KOPT-K1 (cell line): ENCODE measurements around the gene CLDN8.

ENCODE experiments used
- H3K27ac ChIP-seq: fragments of 200-600 bp; sonication (generic); 2 replicates; pipeline ENCODE4 v1.5.1; 2016; ENCODE audit warnings: antibody characterized with exemption, mild to moderate bottlenecking, low read depth, low read length; ENCODE audit not compliant: poor library complexity, severe bottlenecking
- H3K36me3 ChIP-seq: fragments of 200-600 bp; sonication (generic); 2 replicates; pipeline ENCODE4 v1.5.1; 2017; ENCODE audit warnings: antibody characterized with exemption, mild to moderate bottlenecking, low read length, moderate library complexity; ENCODE audit not compliant: insufficient read depth
- H3K9me3 ChIP-seq: fragments of 200-600 bp; sonication (generic); 2 replicates; pipeline ENCODE4 v1.5.1; 2017; ENCODE audit warnings: antibody characterized with exemption, low read length, mild to moderate bottlenecking; ENCODE audit not compliant: insufficient read depth, poor library complexity, severe bottlenecking

The CLDN8 gene

GRCh38 chr21:30227633-30228404 is 11.9 kb upstream of the CLDN8 start:
- H3K9me3 ChIP-seq: no peaks in the 10 kb centered on the region
- no peak overlapping the region for H3K27ac ChIP-seq
- no peaks in the 10 kb centered on the region for H3K36me3 ChIP-seq

- Histone ChIP-seq H3K27ac (no peak overlapping the region), H3K9me3 (no peaks in the 10 kb centered on the region), H3K36me3 (no peaks in the 10 kb centered on the region)
These were observed 11.2 kb upstream of the CLDN8 start for GRCh38 chr21:30227128-30227527.

GRCh38 chr21:30223596-30223995 is 7.7 kb upstream of the CLDN8 start:
- Histone ChIP-seq H3K36me3 (no peaks in the 10 kb centered on the region), H3K9me3 (no peaks in the 10 kb centered on the region), H3K27ac (no peak overlapping the region)

- Histone ChIP-seq H3K27ac (no peak overlapping the region), H3K9me3 (no peaks in the 10 kb centered on the region)
These were observed 6.8 kb upstream of the CLDN8 start for GRCh38 chr21:30222724-30223123.

GRCh38 chr21:30211071-30211470 is 4.8 kb downstream of the CLDN8 start:
- no peaks in the 10 kb centered on the region for H3K9me3 ChIP-seq
- no peak overlapping the region for H3K27ac ChIP-seq
- H3K36me3 ChIP-seq: no peaks in the 10 kb centered on the region

More at GRCh38 chr21:30222724-30223123, 6.8 kb upstream of the CLDN8 start:
- no peaks in the 10 kb centered on the region for H3K36me3 ChIP-seq

GRCh38 chr21:30209601-30210000 is 6.3 kb downstream of the CLDN8 start:
- no peak overlapping the region for H3K27ac ChIP-seq
- H3K9me3 ChIP-seq: no peaks in the 10 kb centered on the region
- no peaks in the 10 kb centered on the region for H3K36me3 ChIP-seq

DNA sequence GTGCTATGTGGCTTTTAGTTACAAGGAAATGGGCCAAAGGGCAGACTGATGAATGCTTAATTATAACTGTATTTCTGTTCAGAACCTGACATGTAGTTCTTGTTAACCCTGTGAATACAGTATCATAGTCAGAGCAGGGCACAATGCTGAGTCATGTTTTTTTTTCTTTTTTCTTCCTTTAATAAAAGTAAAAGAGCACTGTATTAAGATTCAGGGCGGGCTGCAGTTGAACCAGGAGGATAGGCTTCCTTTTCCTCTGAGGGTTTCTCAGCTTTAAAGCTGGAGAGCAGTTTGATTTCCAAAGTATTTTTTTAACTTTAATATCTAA is 8.7 kb downstream of the CLDN8 start:
- H3K27ac ChIP-seq: no peak overlapping the region
- no peaks in the 10 kb centered on the region for H3K9me3 ChIP-seq
- no peaks in the 10 kb centered on the region for H3K36me3 ChIP-seq

GRCh38 chr21:30206551-30207251 is 9.2 kb downstream of the CLDN8 start:
- Histone ChIP-seq H3K36me3 (no peaks in the 10 kb centered on the region), H3K9me3 (no peaks in the 10 kb centered on the region), H3K27ac (no peak overlapping the region)

DNA sequence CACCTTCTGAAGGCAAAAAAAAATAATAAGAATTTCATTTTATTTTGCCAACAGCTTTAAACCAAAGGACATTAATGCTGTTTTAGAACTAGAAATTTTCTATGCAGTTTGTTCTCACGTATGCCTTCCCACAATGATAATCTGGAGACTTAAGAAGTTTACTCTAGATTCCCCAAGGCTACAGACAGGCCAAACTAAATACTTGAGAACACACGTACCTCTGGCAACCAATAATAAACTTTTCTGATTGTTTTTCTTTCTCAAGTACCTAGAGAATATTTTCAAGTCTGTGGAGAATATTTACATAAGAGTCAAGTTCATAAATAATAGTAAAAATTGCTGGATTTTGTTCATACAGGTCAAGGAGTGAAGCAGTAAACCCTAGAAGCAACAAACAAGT is 15.9 kb downstream of the CLDN8 start:
- Histone ChIP-seq H3K27ac (no peak overlapping the region), H3K9me3 (no peaks in the 10 kb centered on the region), H3K36me3 (no peaks in the 10 kb centered on the region)

DNA sequence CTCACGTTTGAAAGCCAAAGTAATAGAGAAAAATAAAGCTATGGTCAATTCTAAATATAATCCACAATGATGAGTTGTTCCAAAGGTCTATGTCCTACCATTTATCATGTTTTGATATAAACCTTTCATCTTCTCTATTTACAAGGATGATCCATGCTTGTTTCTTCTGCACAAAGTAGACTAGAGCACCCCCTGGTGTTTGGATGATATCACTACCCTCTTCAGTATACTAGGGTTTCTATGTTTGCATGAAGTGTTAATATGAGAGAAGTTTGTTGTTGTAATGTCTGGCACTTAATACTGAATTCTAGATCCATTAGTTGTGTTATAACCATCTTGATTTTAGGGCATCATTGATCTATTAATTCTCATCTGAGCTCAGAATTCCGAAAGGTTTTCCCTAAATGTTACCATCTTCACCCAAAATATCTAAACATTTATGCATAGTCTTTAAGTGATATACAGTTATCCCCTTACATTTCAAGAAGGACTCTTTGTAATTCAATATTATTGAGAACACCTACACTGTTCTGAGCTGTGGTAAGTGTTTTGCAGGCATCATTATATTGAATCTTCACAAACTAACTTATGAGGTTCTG is 21.1 kb downstream of the CLDN8 start:
- Histone ChIP-seq H3K9me3 (no peaks in the 10 kb centered on the region), H3K36me3 (no peaks in the 10 kb centered on the region), H3K27ac (no peak overlapping the region)

GRCh38 chr21:30193201-30193600 is 22.7 kb downstream of the CLDN8 start:
- Histone ChIP-seq H3K36me3 (no peaks in the 10 kb centered on the region), H3K9me3 (no peaks in the 10 kb centered on the region), H3K27ac (no peak overlapping the region)

DNA sequence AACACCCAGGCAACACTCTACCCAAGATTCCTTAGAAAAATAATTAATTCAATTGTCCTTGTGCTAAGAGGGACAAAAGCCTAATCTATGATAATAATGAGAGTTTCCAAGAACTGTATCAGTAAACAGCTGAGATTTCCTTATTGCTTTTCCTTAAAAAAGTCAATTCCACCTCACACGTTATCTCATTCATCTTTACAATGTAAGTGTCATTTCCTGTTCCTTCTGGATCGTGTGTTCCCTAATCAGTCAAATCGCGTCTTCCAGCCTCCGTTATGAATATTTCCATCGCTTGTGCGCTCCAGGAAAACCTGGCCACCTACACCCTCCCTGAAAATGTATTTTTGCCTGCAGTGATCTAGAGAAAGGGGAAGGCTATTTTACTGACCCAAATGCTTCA is 25.3 kb downstream of the CLDN8 start:
- H3K36me3 ChIP-seq: no peaks in the 10 kb centered on the region
- H3K27ac ChIP-seq: no peak overlapping the region
- no peaks in the 10 kb centered on the region for H3K9me3 ChIP-seq

- no peaks in the 10 kb centered on the region for H3K9me3 ChIP-seq
- no peak overlapping the region for H3K27ac ChIP-seq
- H3K36me3 ChIP-seq: no peaks in the 10 kb centered on the region
These were observed 26.1 kb downstream of the CLDN8 start for GRCh38 chr21:30189773-30190172.

GRCh38 chr21:30186242-30186641 is 29.7 kb downstream of the CLDN8 start:
- no peaks in the 10 kb centered on the region for H3K36me3 ChIP-seq
- no peaks in the 10 kb centered on the region for H3K9me3 ChIP-seq
- no peak overlapping the region for H3K27ac ChIP-seq

DNA sequence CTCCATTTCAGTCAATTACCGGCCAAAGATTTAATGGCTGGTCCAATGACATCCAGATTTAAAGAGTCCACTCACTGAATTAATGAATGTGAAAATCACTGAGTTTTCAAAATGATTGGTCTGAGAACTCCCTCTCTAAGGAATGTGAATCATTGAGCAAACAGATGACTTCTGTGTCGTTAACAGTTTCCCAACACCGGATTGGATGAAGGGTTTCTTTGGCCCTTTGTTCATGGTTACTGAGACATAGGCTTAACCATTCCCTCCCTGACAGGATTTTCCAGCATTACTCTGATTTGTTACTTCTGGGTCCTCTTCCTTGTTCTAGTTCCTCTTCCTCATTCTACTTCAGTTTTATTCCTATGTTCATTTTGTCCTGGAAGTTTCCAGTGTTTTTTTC is 47.8 kb downstream of the CLDN8 start:
- Histone ChIP-seq H3K9me3 (no peaks in the 10 kb centered on the region), H3K27ac (no peak overlapping the region), H3K36me3 (no peaks in the 10 kb centered on the region)

DNA sequence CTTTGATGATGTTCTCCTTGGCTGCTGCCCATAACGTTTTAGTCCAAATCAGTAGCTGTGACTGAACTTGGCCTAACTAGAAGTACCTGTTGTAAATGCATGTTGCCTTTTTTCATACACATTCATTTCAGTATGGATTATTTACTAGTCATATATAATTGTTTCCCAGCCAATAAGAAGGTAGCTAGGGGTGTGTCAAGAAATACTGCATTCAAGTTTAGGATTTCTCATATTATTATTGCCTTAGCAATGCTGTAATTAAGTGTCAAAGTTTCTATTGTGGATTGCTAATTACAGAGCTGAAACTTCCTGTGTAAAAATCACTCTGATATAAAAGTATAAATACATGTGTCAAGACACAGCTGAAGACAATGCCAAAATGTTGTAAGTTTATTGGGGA is 49.2 kb downstream of the CLDN8 start, which contains the start of gene CLDN17:
Gene CLDN17 (minus strand): TSS at position 101 of the 400 bp plus-strand sequence. CDS start 188 bp downstream, outside the sequence.
- no peaks in the 10 kb centered on the region for H3K36me3 ChIP-seq
- no peaks in the 10 kb centered on the region for H3K9me3 ChIP-seq
- H3K27ac ChIP-seq: no peak within 1 kb of the TSS
